ENCODE data around the gene UGCG. TPM values are rescaled to one million over a fixed set of nuclear protein-coding genes. Genes with fewer than 3 reads are reported as not detected.

The UGCG gene
- total RNA-seq, 2 donors from 2014 or later = 14.8 to 19.0 TPM

- H3K27me3 Mint-ChIP-seq = peaks cover 0 to 2% of the 10 kb centered on the region in 2 donors
- no peaks in the 10 kb centered on the region for H3K4me1 Mint-ChIP-seq (ENCODE audit: low read depth in 2 of 2)
- no peak for DNase-seq (ENCODE audit: low spot score)
- no peak overlapping the region for H3K4me3 Mint-ChIP-seq
- no peak for ATAC-seq
- H3K9me3 Mint-ChIP-seq = no peaks in the 10 kb centered on the region
- no peak overlapping the region for H3K27ac Mint-ChIP-seq
- no peaks in the 10 kb centered on the region for H3K36me3 Mint-ChIP-seq
These were observed 74.2 kb downstream of the UGCG start for GRCh38 chr9:111970827-111971226.

- H3K36me3 Mint-ChIP-seq = no peaks in the 10 kb centered on the region
- no peak overlapping the region for H3K27ac Mint-ChIP-seq
- no peak for ATAC-seq
- no peaks in the 10 kb centered on the region for H3K4me1 Mint-ChIP-seq (ENCODE audit: low read depth in 2 of 2)
- no peak overlapping the region for H3K4me3 Mint-ChIP-seq
- H3K9me3 Mint-ChIP-seq = no peaks in the 10 kb centered on the region
- no peak for DNase-seq (ENCODE audit: low spot score)
- H3K27me3 Mint-ChIP-seq = peaks cover 0 to 5% of the 10 kb centered on the region in 2 donors
These were observed 77.6 kb downstream of the UGCG start for GRCh38 chr9:111974092-111974681.

GRCh38 chr9:111975709-111976108 lies 79.1 kb downstream of the UGCG start:
- ATAC-seq (no peak), DNase-seq (ENCODE audit: low spot score) (no peak)
- Mint-ChIP-seq H3K27ac (no peak overlapping the region), H3K27me3 (peaks cover 0 to 8% of the 10 kb centered on the region in 2 donors), H3K9me3 (no peaks in the 10 kb centered on the region), H3K4me1 (ENCODE audit: low read depth in 2 of 2) (no peaks in the 10 kb centered on the region), H3K36me3 (no peaks in the 10 kb centered on the region), H3K4me3 (no peak overlapping the region)

GRCh38 chr9:111978616-111979015 lies 82.0 kb downstream of the UGCG start:
- H3K9me3 Mint-ChIP-seq = no peaks in the 10 kb centered on the region
- peaks cover 0 to 12% of the 10 kb centered on the region in 2 donors for H3K27me3 Mint-ChIP-seq
- H3K4me1 Mint-ChIP-seq (ENCODE audit: low read depth in 2 of 2) = peaks cover 8 to 9% of the 10 kb centered on the region in 2 donors
- H3K36me3 Mint-ChIP-seq = no peaks in the 10 kb centered on the region
- H3K4me3 Mint-ChIP-seq = no peak overlapping the region
- no peak for ATAC-seq
- H3K27ac Mint-ChIP-seq = no peak overlapping the region
- DNase-seq (ENCODE audit: low spot score) = no peak

- H3K4me1 Mint-ChIP-seq (ENCODE audit: low read depth in 2 of 2) = peaks cover 14 to 16% of the 10 kb centered on the region in 2 donors
- H3K9me3 Mint-ChIP-seq = no peaks in the 10 kb centered on the region
- H3K27me3 Mint-ChIP-seq = peaks cover 0 to 12% of the 10 kb centered on the region in 2 donors
- ATAC-seq (no peak), DNase-seq (ENCODE audit: low spot score) (no peak)
- no peaks in the 10 kb centered on the region for H3K36me3 Mint-ChIP-seq
- H3K27ac Mint-ChIP-seq = no peak overlapping the region
- H3K4me3 Mint-ChIP-seq = no peak overlapping the region
These were observed 82.9 kb downstream of the UGCG start for GRCh38 chr9:111979561-111979960.

- no peaks in the 10 kb centered on the region for H3K9me3 Mint-ChIP-seq
- peaks cover 14 to 20% of the 10 kb centered on the region in 2 donors for H3K4me1 Mint-ChIP-seq (ENCODE audit: low read depth in 2 of 2)
- no peaks in the 10 kb centered on the region for H3K36me3 Mint-ChIP-seq
- no peak overlapping the region for H3K4me3 Mint-ChIP-seq
- DNase-seq (ENCODE audit: low spot score) = no peak
- no peak for ATAC-seq
- peaks cover 0 to 13% of the 10 kb centered on the region in 2 donors for H3K27me3 Mint-ChIP-seq
- no peak overlapping the region for H3K27ac Mint-ChIP-seq
These were observed 83.8 kb downstream of the UGCG start for GRCh38 chr9:111980398-111980797.

- no peaks in the 10 kb centered on the region for H3K36me3 Mint-ChIP-seq
- H3K9me3 Mint-ChIP-seq = no peaks in the 10 kb centered on the region
- ATAC-seq (peak; percentile 45 to 52), DNase-seq (ENCODE audit: low spot score) (no peak)
- peak overlapping the region; percentile 8 for H3K4me3 Mint-ChIP-seq
- H3K4me1 Mint-ChIP-seq (ENCODE audit: low read depth in 2 of 2) = peaks cover 20 to 24% of the 10 kb centered on the region in 2 donors
- H3K27me3 Mint-ChIP-seq = peaks cover 0 to 9% of the 10 kb centered on the region in 2 donors
- H3K27ac Mint-ChIP-seq = no peak overlapping the region
These were observed 86.9 kb downstream of the UGCG start for GRCh38 chr9:111983484-111983908.

GRCh38 chr9:111984086-111984802 lies 87.6 kb downstream of the UGCG start:
- Mint-ChIP-seq H3K9me3 (no peaks in the 10 kb centered on the region), H3K4me1 (ENCODE audit: low read depth in 2 of 2) (peaks cover 20 to 24% of the 10 kb centered on the region in 2 donors), H3K4me3 (peak overlapping the region; percentile 8), H3K27ac (no peak overlapping the region), H3K36me3 (no peaks in the 10 kb centered on the region), H3K27me3 (peaks cover 0 to 9% of the 10 kb centered on the region in 2 donors)
- ATAC-seq = no peak
- no peak for DNase-seq (ENCODE audit: low spot score)

Other genes with a start within 250 kb of the UGCG start
- gene GNG10, start 235.2 kb upstream of the UGCG start, total RNA-seq = 10 to 100 TPM; 22.0 to 23.0 TPM
- gene SHOC1, start 101.9 kb upstream of the UGCG start, total RNA-seq = not detected